GM18505 (cell line): ENCODE data around the gene IRF3.
"Not testable (repeated sequence)": the region's sequence is repeated elsewhere in the genome, so short reads cannot be mapped to it uniquely, and the experiment has no call there.

Experiments
- ATAC-seq: cut with Tn5 transposase; IDR thresholded peaks from one replicate; pipeline ENCODE4 v1.9.1; 2021; ENCODE audit not compliant: unreplicated experiment
- POLR2A ChIP-seq: IDR thresholded peaks from 4 replicates; pipeline ENCODE4 v1.6.1; 2011; ENCODE audit warnings: borderline replicate concordance; ENCODE audit not compliant: insufficient read depth, insufficient read length; ENCODE audit errors: extremely low read depth

Gene IRF3

GRCh38 chr19:49641688-49642491 lies 23.8 kb downstream of the IRF3 start, which contains the start of gene SCAF1:
SCAF1 (plus strand) TSS chr19:49642209; CDS start chr19:49645027, 2,818 bp downstream.
- peak; percentile 69 for ATAC-seq

GRCh38 chr19:49640113-49640898 lies 25.4 kb downstream of the IRF3 start, which contains the start of gene RRAS:
RRAS (minus strand) TSS chr19:49640143; CDS start chr19:49640098, 45 bp downstream.
- TF ChIP-seq POLR2A: peak; percentile 78
- ATAC-seq: peak; percentile 52

More at GRCh38 chr19:49641688-49642491, 23.8 kb downstream of the IRF3 start, which contains the start of gene SCAF1:
- TF ChIP-seq POLR2A: peak; percentile 61

- ATAC-seq: no peak
- TF ChIP-seq POLR2A: no peak
These were observed 26.1 kb downstream of the IRF3 start for GRCh38 chr19:49639401-49640112.

GRCh38 chr19:49637821-49638738 lies 27.6 kb downstream of the IRF3 start:
- ATAC-seq: no peak
- TF ChIP-seq POLR2A: no peak

GRCh38 chr19:49636233-49636932 lies 29.3 kb downstream of the IRF3 start:
- ATAC-seq: no peak
- no peak for TF ChIP-seq POLR2A

GRCh38 chr19:49635530-49636232 lies 30.0 kb downstream of the IRF3 start:
- TF ChIP-seq POLR2A: no peak
- no peak for ATAC-seq

GRCh38 chr19:49633273-49633672 lies 32.4 kb downstream of the IRF3 start:
- ATAC-seq: not testable (repeated sequence)

GRCh38 chr19:49632576-49632975 lies 33.1 kb downstream of the IRF3 start:
- ATAC-seq: no peak

GRCh38 chr19:49631610-49632192 lies 34.0 kb downstream of the IRF3 start:
- TF ChIP-seq POLR2A: no peak
- ATAC-seq: no peak

More at GRCh38 chr19:49632576-49632975, 33.1 kb downstream of the IRF3 start:
- TF ChIP-seq POLR2A: no peak

GRCh38 chr19:49631014-49631588 lies 34.6 kb downstream of the IRF3 start:
- no peak for ATAC-seq
- TF ChIP-seq POLR2A: no peak

GRCh38 chr19:49629659-49630058 lies 36.0 kb downstream of the IRF3 start:
- TF ChIP-seq POLR2A: no peak
- ATAC-seq: no peak

- no peak for TF ChIP-seq POLR2A
- no peak for ATAC-seq
These were observed 39.4 kb downstream of the IRF3 start for GRCh38 chr19:49626226-49626625.
